ENCODE measurements around the gene IL16.

IL16 gene

GRCh38 chr15:81270188-81270587 is 73.5 kb downstream of the IL16 start:
- peak overlapping the region; percentile 66 for H3K27ac Mint-ChIP-seq
- H3K27me3 Mint-ChIP-seq = no peaks in the 10 kb centered on the region
- H3K4me3 Mint-ChIP-seq = no peak overlapping the region
- H3K4me1 Mint-ChIP-seq = peaks cover 42% of the 10 kb centered on the region
- no peaks in the 10 kb centered on the region for H3K36me3 Mint-ChIP-seq
- no peaks in the 10 kb centered on the region for H3K9me3 Mint-ChIP-seq

GRCh38 chr15:81270781-81271491 is 74.3 kb downstream of the IL16 start:
- Mint-ChIP-seq H3K4me3 (no peak overlapping the region), H3K36me3 (no peaks in the 10 kb centered on the region), H3K9me3 (no peaks in the 10 kb centered on the region), H3K27ac (peak overlapping the region; percentile 66), H3K4me1 (peaks cover 42% of the 10 kb centered on the region), H3K27me3 (no peaks in the 10 kb centered on the region)

- peaks cover 4% of the 10 kb centered on the region for H3K9me3 Mint-ChIP-seq
- peaks cover 4% of the 10 kb centered on the region for H3K36me3 Mint-ChIP-seq
- H3K27ac Mint-ChIP-seq = no peak overlapping the region
- no peaks in the 10 kb centered on the region for H3K27me3 Mint-ChIP-seq
- no peak overlapping the region for H3K4me3 Mint-ChIP-seq
- H3K4me1 Mint-ChIP-seq = peaks cover 42% of the 10 kb centered on the region
Measured at GRCh38 chr15:81271761-81272644, 75.3 kb downstream of the IL16 start.

- Mint-ChIP-seq H3K4me1 (peaks cover 52% of the 10 kb centered on the region), H3K27me3 (no peaks in the 10 kb centered on the region), H3K27ac (no peak overlapping the region), H3K4me3 (no peak overlapping the region), H3K9me3 (peaks cover 9% of the 10 kb centered on the region), H3K36me3 (peaks cover 8% of the 10 kb centered on the region)
Measured at GRCh38 chr15:81273200-81273599, 76.5 kb downstream of the IL16 start.

- peaks cover 10% of the 10 kb centered on the region for H3K9me3 Mint-ChIP-seq
- peaks cover 8% of the 10 kb centered on the region for H3K36me3 Mint-ChIP-seq
- H3K4me1 Mint-ChIP-seq = peaks cover 59% of the 10 kb centered on the region
- no peak overlapping the region for H3K4me3 Mint-ChIP-seq
- no peaks in the 10 kb centered on the region for H3K27me3 Mint-ChIP-seq
- H3K27ac Mint-ChIP-seq = no peak overlapping the region
Measured at GRCh38 chr15:81273855-81274254, 77.2 kb downstream of the IL16 start.

- Mint-ChIP-seq H3K27me3 (no peaks in the 10 kb centered on the region), H3K4me1 (peaks cover 60% of the 10 kb centered on the region), H3K27ac (no peak overlapping the region), H3K36me3 (peaks cover 8% of the 10 kb centered on the region), H3K9me3 (peaks cover 10% of the 10 kb centered on the region), H3K4me3 (no peak overlapping the region)
Measured at GRCh38 chr15:81274255-81274654, 77.6 kb downstream of the IL16 start.

GRCh38 chr15:81274931-81275707 is 78.4 kb downstream of the IL16 start:
- H3K27ac Mint-ChIP-seq = peak overlapping the region; percentile 59
- no peaks in the 10 kb centered on the region for H3K27me3 Mint-ChIP-seq
- H3K9me3 Mint-ChIP-seq = peaks cover 10% of the 10 kb centered on the region
- peaks cover 8% of the 10 kb centered on the region for H3K36me3 Mint-ChIP-seq
- peak overlapping the region; percentile 15 for H3K4me3 Mint-ChIP-seq
- H3K4me1 Mint-ChIP-seq = peaks cover 63% of the 10 kb centered on the region

- Mint-ChIP-seq H3K27ac (peak overlapping the region; percentile 59), H3K4me3 (peak overlapping the region; percentile 4), H3K27me3 (no peaks in the 10 kb centered on the region), H3K4me1 (peaks cover 63% of the 10 kb centered on the region), H3K9me3 (peaks cover 10% of the 10 kb centered on the region), H3K36me3 (peaks cover 8% of the 10 kb centered on the region)
Measured at GRCh38 chr15:81275711-81276392, 79.2 kb downstream of the IL16 start.

- Mint-ChIP-seq H3K4me3 (no peak overlapping the region), H3K27me3 (no peaks in the 10 kb centered on the region), H3K27ac (peak overlapping the region; percentile 36), H3K9me3 (peaks cover 10% of the 10 kb centered on the region), H3K36me3 (peaks cover 10% of the 10 kb centered on the region), H3K4me1 (peaks cover 73% of the 10 kb centered on the region)
Measured at GRCh38 chr15:81276967-81277366, 80.3 kb downstream of the IL16 start.

GRCh38 chr15:81277851-81278250 is 81.2 kb downstream of the IL16 start:
- Mint-ChIP-seq H3K4me3 (no peak overlapping the region), H3K36me3 (peaks cover 10% of the 10 kb centered on the region), H3K27me3 (no peaks in the 10 kb centered on the region), H3K4me1 (peaks cover 81% of the 10 kb centered on the region), H3K27ac (no peak overlapping the region), H3K9me3 (peaks cover 10% of the 10 kb centered on the region)

- no peak overlapping the region for H3K27ac Mint-ChIP-seq
- H3K36me3 Mint-ChIP-seq = peaks cover 10% of the 10 kb centered on the region
- no peak overlapping the region for H3K4me3 Mint-ChIP-seq
- peaks cover 81% of the 10 kb centered on the region for H3K4me1 Mint-ChIP-seq
- H3K27me3 Mint-ChIP-seq = no peaks in the 10 kb centered on the region
- H3K9me3 Mint-ChIP-seq = peaks cover 10% of the 10 kb centered on the region
Measured at GRCh38 chr15:81278306-81279029, 81.8 kb downstream of the IL16 start.

GRCh38 chr15:81279621-81280485 is 83.2 kb downstream of the IL16 start:
- Mint-ChIP-seq H3K36me3 (peaks cover 10% of the 10 kb centered on the region), H3K27me3 (no peaks in the 10 kb centered on the region), H3K27ac (peak overlapping the region; percentile 38), H3K4me3 (no peak overlapping the region), H3K4me1 (peaks cover 85% of the 10 kb centered on the region), H3K9me3 (peaks cover 10% of the 10 kb centered on the region)

GRCh38 chr15:81280696-81281455 is 84.2 kb downstream of the IL16 start:
- H3K36me3 Mint-ChIP-seq = peaks cover 16% of the 10 kb centered on the region
- peak overlapping the region; percentile 48 for H3K27ac Mint-ChIP-seq
- H3K4me3 Mint-ChIP-seq = peak overlapping the region; percentile 3
- H3K4me1 Mint-ChIP-seq = peaks cover 85% of the 10 kb centered on the region
- H3K9me3 Mint-ChIP-seq = peaks cover 10% of the 10 kb centered on the region
- H3K27me3 Mint-ChIP-seq = no peaks in the 10 kb centered on the region

Measured in activated naive CD4-positive, alpha-beta T cell treated with anti-CD3 and anti-CD28 coated beads, Interleukin-2, amount 50 U/mL, for 24 hours (primary cell).